HG03135 (cell line): ENCODE results near the gene CUX1.

Experiments
- ATAC-seq: cut with Tn5 transposase; IDR thresholded peaks from one replicate; pipeline ENCODE4 v1.9.1; 2021; ENCODE audit warnings: mild to moderate bottlenecking, moderate library complexity; ENCODE audit not compliant: unreplicated experiment

The CUX1 gene

GRCh38 chr7:101934618-101935017 lies 117.2 kb downstream of the CUX1 start:
- no peak for ATAC-seq

- ATAC-seq, result no peak
Measured at GRCh38 chr7:101935521-101936141, 118.2 kb downstream of the CUX1 start.

GRCh38 chr7:101936223-101936610 lies 118.8 kb downstream of the CUX1 start:
- no peak for ATAC-seq

- ATAC-seq, result no peak
Measured at GRCh38 chr7:101936611-101937231, 119.3 kb downstream of the CUX1 start.

- no peak for ATAC-seq
Measured at GRCh38 chr7:101937717-101938514, 120.5 kb downstream of the CUX1 start.

- peak; percentile 65 for ATAC-seq
Measured at GRCh38 chr7:101939136-101939695, 121.8 kb downstream of the CUX1 start.

- no peak for ATAC-seq
Measured at GRCh38 chr7:101940151-101940550, 122.7 kb downstream of the CUX1 start.

GRCh38 chr7:101940830-101941229 lies 123.4 kb downstream of the CUX1 start:
- ATAC-seq, result no peak

GRCh38 chr7:101941481-101942383 lies 124.3 kb downstream of the CUX1 start:
- no peak for ATAC-seq

- ATAC-seq, result no peak
Measured at GRCh38 chr7:101942603-101943210, 125.3 kb downstream of the CUX1 start.

GRCh38 chr7:101943306-101943705 lies 125.9 kb downstream of the CUX1 start:
- no peak for ATAC-seq

GRCh38 chr7:101943889-101944600 lies 126.6 kb downstream of the CUX1 start:
- no peak for ATAC-seq

GRCh38 chr7:101944611-101945010 lies 127.2 kb downstream of the CUX1 start:
- no peak for ATAC-seq

- no peak for ATAC-seq
Measured at GRCh38 chr7:101945034-101945758, 127.8 kb downstream of the CUX1 start.

GRCh38 chr7:101947899-101948298 lies 130.5 kb downstream of the CUX1 start:
- ATAC-seq, result no peak

GRCh38 chr7:101948650-101949049 lies 131.2 kb downstream of the CUX1 start:
- no peak for ATAC-seq

GRCh38 chr7:101950450-101951119 lies 133.2 kb downstream of the CUX1 start:
- ATAC-seq, result no peak

- ATAC-seq, result no peak
Measured at GRCh38 chr7:101951757-101952156, 134.3 kb downstream of the CUX1 start.
